HepG2 (cell line): ENCODE results near the gene EML2. TPM values are rescaled to one million over a fixed set of nuclear protein-coding genes. Genes with fewer than 3 reads are reported as not detected.
A peak's percentile ranks its signal among the peaks of the same experiment; 100 is the strongest.

ENCODE experiments used
- E2F1 ChIP-seq: sonication (generic); formaldehyde crosslinking; IDR thresholded peaks from 2 replicates; pipeline ENCODE4 v1.5.0; 2020; ENCODE audit warnings: missing genetic modification reagents
- KDM6A ChIP-seq: IDR thresholded peaks from 2 replicates; pipeline ENCODE4 v1.6.1; 2016; ENCODE audit warnings: low read depth
- NFAT5 ChIP-seq: sonication (generic); formaldehyde crosslinking; IDR thresholded peaks from 2 replicates; pipeline ENCODE4 v1.4.0; 2020; ENCODE audit warnings: missing genetic modification reagents
- SP140L ChIP-seq: sonication (generic); formaldehyde crosslinking; IDR thresholded peaks from 2 replicates; pipeline ENCODE4 v1.4.0; 2020; ENCODE audit warnings: missing genetic modification reagents, borderline replicate concordance
- TBX3 ChIP-seq: fragments of 450-650 bp; IDR thresholded peaks from 2 replicates; pipeline ENCODE4 v1.6.1; 2017; ENCODE audit warnings: antibody characterized with exemption, mild to moderate bottlenecking, inconsistent platforms, borderline replicate concordance
- USF2 ChIP-seq, 2 experiments: sonication (generic) in 1 of 2; formaldehyde crosslinking in 1 of 2; IDR thresholded peaks; 2 replicates each; pipeline versions ENCODE4 v1.5.1 to v1.6.1; 2011 to 2020; ENCODE audit warnings: borderline replicate concordance in 1 of 2, low read depth in 1 of 2, low read length in 1 of 2, mild to moderate bottlenecking in 1 of 2, missing genetic modification reagents in 1 of 2, moderate library complexity in 1 of 2
- ZBTB1 ChIP-seq: sonication (generic); formaldehyde crosslinking; IDR thresholded peaks from 2 replicates; pipeline ENCODE4 v1.4.0; 2020; ENCODE audit warnings: missing genetic modification reagents, borderline replicate concordance
- ZFP62 ChIP-seq: sonication (generic); formaldehyde crosslinking; IDR thresholded peaks from 2 replicates; pipeline ENCODE4 v1.4.0; 2020; ENCODE audit warnings: missing genetic modification reagents
- ZNF281 ChIP-seq: sonication (generic); formaldehyde crosslinking; IDR thresholded peaks from 2 replicates; pipeline ENCODE4 v1.4.0; 2020; ENCODE audit warnings: missing genetic modification reagents, borderline replicate concordance
- ZNF33B ChIP-seq: sonication (generic); formaldehyde crosslinking; IDR thresholded peaks from 2 replicates; pipeline ENCODE4 v1.5.1; 2020; ENCODE audit warnings: mild to moderate bottlenecking, missing genetic modification reagents
- ZNF460 ChIP-seq: sonication (generic); formaldehyde crosslinking; IDR thresholded peaks from 2 replicates; pipeline ENCODE4 v1.5.1; 2020; ENCODE audit warnings: missing genetic modification reagents, mild to moderate bottlenecking, borderline replicate concordance
- ZNF770 ChIP-seq: sonication (generic); formaldehyde crosslinking; IDR thresholded peaks from 2 replicates; pipeline ENCODE4 v1.5.0; 2020; ENCODE audit warnings: mild to moderate bottlenecking, missing genetic modification reagents
- polyA plus RNA-seq, 8 experiments: library from polyadenylated mRNA; depleted of rRNA in 3 of 8; stranded (reverse) in 7 of 8; unstranded in 1 of 8; fragments of >200 nt; fragmentation: Illumina TruSeq in 4 of 8; extraction: Trizol in 4 of 8; gene quantifications; 2 replicates each; pipeline versions ENCODE4 v1.2.1 to v1.2.3, GENCODE V29; 2011 to 2016; ENCODE audit warnings: low read depth in 4 of 8, missing spikeins in 1 of 8, mixed read lengths in 1 of 8; ENCODE audit not compliant: insufficient read depth in 1 of 8
- total RNA-seq, 5 experiments: library from RNA; depleted of rRNA; stranded (reverse); fragments of >200 nt; fragmentation: Illumina TruSeq; extraction: Trizol; gene quantifications; 2 replicates each; pipeline ENCODE4 v1.2.3, GENCODE V29; 2016; ENCODE audit warnings: low read depth in 1 of 5

Gene EML2
- total and polyA plus RNA-seq, 2 of the 13 experiments (the other 11 are each of a cell fraction or from before 2014, with no cell fraction given) = 7.3 to 12.9 TPM

- TF ChIP-seq USF2 (IDR thresholded peaks at IDR 0.05; ENCODE audit: low read depth, low read length) (no peak), USF2 (CRISPR knock-in tag; IDR thresholded peaks at IDR 0.05; ENCODE audit: borderline replicate concordance) (0 out of 2 replicates have a peak, but pooled peaks have one; percentile 23), ZNF460 (CRISPR knock-in tag) (no peak), TBX3 (no peak), KDM6A (CRISPR knock-in tag) (no peak), ZFP62 (CRISPR knock-in tag) (no peak), ZNF281 (no peak), ZNF33B (CRISPR knock-in tag) (no peak), NFAT5 (CRISPR knock-in tag) (no peak), ZNF770 (CRISPR knock-in tag) (no peak), SP140L (CRISPR knock-in tag) (no peak), ZBTB1 (CRISPR knock-in tag) (no peak), E2F1 (CRISPR knock-in tag) (no peak)
These were observed 2.3 kb upstream of the EML2 start (continued) for GRCh38 chr19:45641274-45642105.
